Right kidney (tissue), 9 donors: ENCODE results near the gene NECAB3.
A peak's percentile ranks its signal among the peaks of the same experiment; 100 is the strongest.
"Not testable (repeated sequence)": the region's sequence is repeated elsewhere in the genome, so short reads cannot be mapped to it uniquely, and the experiment has no call there.

ENCODE experiments used
- DNase-seq: peaks from one replicate; pipeline ENCODE4 v3.0.0-alpha.2; 2016
- long read RNA-seq, 8 donors: transcript quantifications; one replicate each; lab custom pipeline, GENCODE V29; 2026

Gene NECAB3, protein sequence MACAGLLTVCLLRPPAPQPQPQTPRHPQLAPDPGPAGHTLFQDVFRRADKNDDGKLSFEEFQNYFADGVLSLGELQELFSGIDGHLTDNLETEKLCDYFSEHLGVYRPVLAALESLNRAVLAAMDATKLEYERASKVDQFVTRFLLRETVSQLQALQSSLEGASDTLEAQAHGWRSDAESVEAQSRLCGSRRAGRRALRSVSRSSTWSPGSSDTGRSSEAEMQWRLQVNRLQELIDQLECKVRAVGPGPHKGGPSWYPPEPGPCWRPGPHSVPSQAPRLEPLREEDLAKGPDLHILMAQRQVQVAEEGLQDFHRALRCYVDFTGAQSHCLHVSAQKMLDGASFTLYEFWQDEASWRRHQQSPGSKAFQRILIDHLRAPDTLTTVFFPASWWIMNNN
- long read RNA-seq, donor 1, partial matches to known transcripts, result 0 of 1 reads
- long read RNA-seq, donor 1, other reads (novel, unspliced or antisense), result 0 of 1 reads
- long read RNA-seq, donor 2, partial matches to known transcripts, result 0 of 3 reads
- long read RNA-seq, donor 2, other reads (novel, unspliced or antisense), result 0 of 3 reads
- long read RNA-seq, donor 3, result 0 reads
- long read RNA-seq, donor 4, partial matches to known transcripts, result 0 of 1 reads
- long read RNA-seq, donor 4, other reads (novel, unspliced or antisense), result 0 of 1 reads
- long read RNA-seq, donor 5, partial matches to known transcripts, result 0 of 5 reads
- long read RNA-seq, donor 5, other reads (novel, unspliced or antisense), result 0 of 5 reads
- long read RNA-seq, donor 6, partial matches to known transcripts, result 0 of 2 reads
- long read RNA-seq, donor 6, other reads (novel, unspliced or antisense), result 0 of 2 reads
- long read RNA-seq, donor 7, partial matches to known transcripts, result 0 of 2 reads
- long read RNA-seq, donor 7, other reads (novel, unspliced or antisense), result 0 of 2 reads
- long read RNA-seq, donor 8, result 0 reads

DNA sequence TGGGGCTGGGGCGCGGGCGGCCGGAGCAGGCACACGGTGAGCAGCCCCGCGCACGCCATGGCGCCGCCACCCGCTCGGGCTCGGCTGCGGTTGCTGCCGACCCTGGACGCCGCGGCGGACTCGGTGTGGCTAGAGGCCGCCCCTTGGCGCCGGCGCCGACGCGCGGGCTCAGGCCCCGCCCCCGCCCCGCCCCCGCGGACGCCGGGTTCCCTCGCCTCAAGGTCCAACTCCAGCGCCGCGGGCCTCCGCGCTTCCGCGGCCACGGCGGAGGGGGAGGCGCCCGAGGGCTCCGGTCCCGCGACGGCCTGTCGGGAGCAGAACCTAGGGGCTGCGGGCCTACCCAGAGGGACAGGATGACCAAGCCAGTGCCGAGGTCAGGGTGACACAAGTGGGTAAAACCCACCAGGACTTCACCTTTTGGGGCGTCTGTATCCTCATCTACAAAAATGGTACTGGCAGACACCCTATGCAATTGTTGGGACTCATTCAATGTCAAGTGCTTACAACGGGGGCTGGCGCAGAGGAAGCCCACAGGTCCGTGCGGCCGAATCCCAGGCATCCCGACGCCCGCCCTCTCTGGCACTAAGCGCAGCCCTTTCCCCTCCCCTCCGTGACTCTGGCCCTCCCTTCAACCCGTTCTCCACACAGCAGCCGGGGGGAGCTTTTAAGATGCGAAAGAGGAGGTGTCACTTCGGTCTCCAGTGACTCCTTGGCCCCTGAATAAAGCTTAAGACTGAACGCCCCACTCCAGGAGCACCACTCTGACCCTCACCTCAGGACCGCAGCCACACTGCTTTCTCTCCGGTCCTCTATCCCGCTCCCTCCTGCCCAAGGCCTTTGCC is at the start of gene NECAB3:
TSS of gene NECAB3 (minus strand) at position 135 of the 842 bp plus-strand sequence. CDS start at position 59, 76 bp downstream.
- DNase-seq, result peak; percentile 81

GRCh38 chr20:33721391-33722140 is 47.3 kb upstream of the NECAB3 start:
- DNase-seq, result no peak

- peak; percentile 75 for DNase-seq
These were observed 45.9 kb upstream of the NECAB3 start, which contains the start of gene PXMP4 for GRCh38 chr20:33719989-33720709. PXMP4 (minus strand) TSS chr20:33720310; CDS start chr20:33720207, 103 bp downstream.

GRCh38 chr20:33719277-33719988 is 45.2 kb upstream of the NECAB3 start:
- no peak for DNase-seq

DNA sequence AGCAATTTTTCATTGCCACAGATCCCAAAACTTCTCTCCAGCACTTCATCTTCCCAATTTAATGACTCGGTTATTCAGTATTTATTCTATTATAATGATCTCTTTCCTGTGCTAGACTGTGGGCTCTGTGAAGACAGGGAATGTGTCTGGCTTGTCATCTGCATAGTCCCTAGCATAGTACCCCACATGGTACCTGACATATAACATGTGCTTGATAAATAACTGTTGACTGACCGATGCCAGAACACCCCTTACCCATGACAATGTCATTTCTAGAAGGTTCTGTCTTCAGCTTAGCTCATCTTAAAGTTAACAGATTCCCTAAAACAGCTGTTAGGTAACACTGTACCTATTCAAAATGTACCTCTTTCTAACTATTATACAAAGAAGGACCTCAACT is 42.3 kb upstream of the NECAB3 start:
- no peak for DNase-seq

DNA sequence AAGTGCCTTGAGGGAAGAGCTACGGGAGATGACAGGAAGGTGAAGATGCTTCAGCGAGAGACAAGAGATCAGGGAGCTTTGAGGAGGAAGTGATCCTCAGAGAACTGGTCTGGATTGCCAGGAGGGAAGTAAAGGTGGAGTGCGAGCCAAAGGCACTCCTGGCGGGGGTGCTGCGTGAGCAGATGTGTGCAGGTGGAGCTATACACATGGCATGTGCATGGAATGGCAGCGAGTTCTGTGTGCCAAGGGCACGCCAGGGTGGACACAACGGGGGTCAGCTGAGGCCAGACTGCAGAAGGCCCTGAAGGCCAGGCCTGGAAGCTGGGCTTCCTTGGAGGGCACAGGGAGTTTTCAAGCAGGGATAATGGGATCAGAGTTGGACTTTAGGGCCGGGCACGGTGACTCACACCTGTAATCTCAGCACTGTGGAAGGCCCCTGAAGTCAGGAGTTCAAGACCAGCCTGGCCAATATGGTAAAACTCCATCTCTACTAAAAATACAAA is 39.7 kb upstream of the NECAB3 start:
- DNase-seq, result no peak

- no peak for DNase-seq
These were observed 37.2 kb upstream of the NECAB3 start for GRCh38 chr20:33711446-33711738.

- DNase-seq, result no peak
These were observed 36.6 kb upstream of the NECAB3 start for GRCh38 chr20:33710681-33711445.

DNA sequence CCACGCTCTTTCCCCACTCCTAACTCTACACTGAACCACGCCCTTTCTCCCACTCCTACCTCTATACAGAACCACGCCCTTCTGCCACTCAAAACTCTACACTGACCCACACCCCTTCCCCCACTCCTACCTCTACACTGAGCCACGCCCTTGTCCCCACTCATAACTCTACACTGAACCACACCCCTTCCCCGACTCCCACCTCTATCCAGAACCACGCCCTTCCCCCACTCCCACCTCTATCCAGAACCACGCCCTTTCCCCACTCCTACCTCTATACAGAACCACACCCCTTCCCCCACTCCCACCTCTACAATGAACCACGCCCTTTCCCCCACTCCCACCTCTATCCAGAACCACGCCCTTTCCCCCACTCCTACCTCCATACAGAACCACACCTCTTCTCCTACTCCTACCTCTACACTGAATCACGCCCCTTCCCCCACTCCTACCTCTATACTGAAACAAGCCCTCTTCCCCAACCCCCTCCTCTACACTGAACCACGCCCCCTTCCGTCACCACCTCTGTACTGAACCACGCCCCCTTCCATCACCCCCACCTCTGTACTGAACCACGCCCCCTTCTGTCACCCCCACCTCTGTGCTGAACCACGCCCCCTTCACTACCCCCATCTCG is 35.8 kb upstream of the NECAB3 start:
- DNase-seq, result no peak

DNA sequence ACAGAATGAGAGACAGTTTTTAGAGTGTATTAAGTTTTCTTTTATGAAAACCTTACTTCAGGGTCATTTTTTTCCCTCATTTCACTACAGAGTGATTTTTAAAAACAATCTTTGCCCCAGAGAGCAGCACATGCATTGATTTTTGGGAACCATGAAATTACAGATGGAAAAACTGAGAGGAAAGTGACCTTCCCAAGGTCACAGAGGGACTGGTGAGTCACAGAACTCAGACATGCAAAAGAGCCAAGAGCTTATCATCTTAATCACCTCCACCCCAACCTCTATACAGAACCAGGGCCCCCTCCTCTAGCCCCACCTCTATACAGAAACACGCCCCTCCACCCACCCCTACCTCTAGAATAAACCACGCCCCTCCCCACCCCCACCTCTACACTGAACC is 35.2 kb upstream of the NECAB3 start:
- DNase-seq, result no peak

- DNase-seq, result no peak
These were observed 33.4 kb upstream of the NECAB3 start for GRCh38 chr20:33707668-33708067.

GRCh38 chr20:33704197-33704924 is 30.1 kb upstream of the NECAB3 start:
- no peak for DNase-seq

- no peak for DNase-seq
These were observed 29.4 kb upstream of the NECAB3 start for GRCh38 chr20:33703498-33704137.

DNA sequence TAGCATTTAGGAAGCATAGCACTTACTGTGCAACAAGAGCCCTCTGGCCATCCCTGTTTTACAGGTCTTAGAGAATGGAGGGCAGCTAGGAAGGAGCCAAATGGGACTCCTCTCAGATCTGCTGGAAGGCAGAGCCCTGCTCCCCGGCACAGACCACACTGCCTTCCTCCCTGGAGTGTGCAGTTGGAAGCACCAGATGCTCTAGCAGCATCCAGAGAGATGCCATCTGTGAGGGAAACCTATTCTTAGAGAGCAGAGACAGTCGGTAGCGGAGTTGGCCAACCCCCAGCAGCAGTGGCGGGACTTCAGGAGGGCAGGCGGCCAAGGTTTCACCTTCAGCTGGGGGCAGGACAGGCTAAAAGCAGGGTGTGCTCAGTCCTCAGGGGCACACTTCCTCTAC is 28.6 kb upstream of the NECAB3 start:
- no peak for DNase-seq

- no peak for DNase-seq
These were observed 27.6 kb upstream of the NECAB3 start for GRCh38 chr20:33701629-33702450.

GRCh38 chr20:33700696-33701441 is 26.6 kb upstream of the NECAB3 start:
- not testable (repeated sequence) for DNase-seq
